K562 (cell line): ENCODE data around the gene AKT3. TPM values are rescaled to one million over a fixed set of nuclear protein-coding genes. Genes with fewer than 3 reads are reported as not detected.
A peak's percentile ranks its signal among the peaks of the same experiment; 100 is the strongest.

Source experiments
- ATAC-seq: fragments of 200-7000 bp; cut with Tn5 transposase; 3 replicates; pipeline ENCODE4 v1.9.1; 2020; ENCODE audit warnings: moderate library complexity
- BruUV-seq: library from RNA; stranded (reverse); fragments of 400-500 nt; replicated peaks from 2 replicates; lab custom pipeline; 2021; lab: Mats Ljungman, UMichigan
- CTCF ChIA-PET: fragments of 300-600 bp; formaldehyde crosslinking; extraction: SDS; loops from one replicate; lab custom pipeline; 2021; ENCODE audit warnings: low intra/inter-chr PET ratio; lab: Yijun Ruan, JAX
- POLR2A ChIA-PET: fragments of 300-600, 350-650 bp; sonication (Branson Sonifier 250); formaldehyde crosslinking; extraction: SDS; loops from one replicate; lab custom pipeline; 2021; ENCODE audit warnings: antibody characterized with exemption, inconsistent platforms; lab: Yijun Ruan, JAX
- DNase-seq, 4 experiments: peaks; one replicate each; pipeline versions ENCODE4 v3.0.0 to v3.0.0-alpha.2; 2011 to 2018; ENCODE audit warnings: low spot score in 3 of 4, mixed read lengths in 3 of 4; ENCODE audit errors: extremely low read depth in 1 of 4
- FAIRE-seq: peaks from 2 replicates; lab custom pipeline; 2011; peaks lifted over from hg19 to GRCh38; lab: Jason Lieb, UNC
- H2AFZ ChIP-seq: 2 replicates; pipeline ENCODE4 v1.6.0; 2011; ENCODE audit warnings: low read depth, low read length, control low read depth, inconsistent platforms
- H3K27ac ChIP-seq: fragments of 200-600 bp; 3 replicates; pipeline ENCODE4 v1.8.0; 2011; ENCODE audit warnings: low read depth, mild to moderate bottlenecking, control low read depth, inconsistent platforms, low read length, moderate library complexity, mixed read lengths; ENCODE audit errors: extremely low read depth
- H3K27me3 ChIP-seq, 2 experiments: fragments of 300-600 bp in 1 of 2; 2 replicates in 1 of 2; 3 replicates in 1 of 2; pipeline versions ENCODE4 v1.6.0 to v1.8.0; 2011; ENCODE audit warnings: inconsistent platforms in 2 of 2, low read length in 2 of 2, mild to moderate bottlenecking in 1 of 2, mixed read lengths in 1 of 2, moderate library complexity in 1 of 2; ENCODE audit not compliant: control insufficient read depth in 2 of 2, insufficient read depth in 2 of 2
- H3K36me3 ChIP-seq: fragments of 300-600 bp; 3 replicates; pipeline ENCODE4 v1.8.0; 2011; ENCODE audit warnings: mild to moderate bottlenecking, low read length, inconsistent platforms; ENCODE audit not compliant: control insufficient read depth, insufficient read depth
- H3K4me1 ChIP-seq, 2 experiments: fragments of 200-600 bp in 1 of 2; replicated peaks in 1 of 2; 2 replicates in 1 of 2; 3 replicates in 1 of 2; pipeline versions ENCODE4 v1.5.1 to v1.8.0; 2011; ENCODE audit warnings: inconsistent platforms in 2 of 2, low read length in 2 of 2, mild to moderate bottlenecking in 1 of 2, mixed read lengths in 1 of 2, moderate library complexity in 1 of 2; ENCODE audit not compliant: control insufficient read depth in 2 of 2, insufficient read depth in 2 of 2
- H3K4me2 ChIP-seq: 2 replicates; pipeline ENCODE4 v1.6.1; 2011; ENCODE audit warnings: low read length, control low read depth, inconsistent platforms, mixed read lengths; ENCODE audit not compliant: insufficient read depth
- H3K4me3 ChIP-seq: fragments of 200-600 bp; sonication (generic), shearing (Covaris generic); 2 replicates; pipeline ENCODE4 v1.5.1; 2016; ENCODE audit warnings: control low read depth, inconsistent platforms
- H3K79me2 ChIP-seq: fragments of 200-600 bp; 3 replicates; pipeline ENCODE4 v1.8.0; 2011; ENCODE audit warnings: low read length, inconsistent platforms; ENCODE audit not compliant: control insufficient read depth, insufficient read depth
- H3K9ac ChIP-seq, 2 experiments: 2 replicates each; pipeline versions ENCODE4 v1.6.0 to v1.6.1; 2011; ENCODE audit warnings: low read depth in 2 of 2, low read length in 2 of 2, control low read depth in 1 of 2, inconsistent platforms in 1 of 2, mild to moderate bottlenecking in 1 of 2, mixed read lengths in 1 of 2; ENCODE audit not compliant: insufficient read depth in 1 of 2
- H3K9me1 ChIP-seq: one replicate; pipeline ENCODE4 v1.6.0; 2011; ENCODE audit warnings: inconsistent platforms, mild to moderate bottlenecking, low read length, moderate library complexity; ENCODE audit not compliant: control insufficient read depth, insufficient read depth
- H3K9me3 ChIP-seq: replicated peaks from 2 replicates; pipeline ENCODE4 v1.5.1; 2011; ENCODE audit warnings: low read depth, low read length, inconsistent platforms; ENCODE audit not compliant: control insufficient read depth, insufficient read depth
- H4K20me1 ChIP-seq: replicated peaks from 2 replicates; pipeline ENCODE4 v1.6.1; 2011; ENCODE audit warnings: low read length, inconsistent platforms, mixed read lengths; ENCODE audit not compliant: control insufficient read depth, insufficient read depth
- CHCHD3 ChIP-seq: fragments of 250-450 bp; sonication (Bioruptor Pico); IDR thresholded peaks from 2 replicates; pipeline ENCODE4 v2.1.2; 2022; ENCODE audit warnings: mild to moderate bottlenecking
- DIDO1 ChIP-seq: fragments of 450-650 bp; IDR thresholded peaks from 2 replicates; pipeline ENCODE4 v1.6.1; 2016; ENCODE audit warnings: low read depth, missing biosample characterization, missing genetic modification characterization
- ELF1 ChIP-seq: fragments of 200-800 bp; sonication (Bioruptor generic); IDR thresholded peaks from 2 replicates; pipeline ENCODE4 v1.6.1; 2016; ENCODE audit warnings: missing genetic modification characterization, missing compliant biosample characterization
- KDM2B ChIP-seq: fragments of 250-450 bp; sonication (Bioruptor Pico); IDR thresholded peaks from 2 replicates; pipeline ENCODE4 v1.8.0; 2021; ENCODE audit warnings: mild to moderate bottlenecking, moderate library complexity
- NR1H2 ChIP-seq: sonication (generic); formaldehyde crosslinking; IDR thresholded peaks from 2 replicates; pipeline ENCODE4 v1.4.0; 2020; ENCODE audit warnings: mild to moderate bottlenecking, missing genetic modification reagents
- ZBTB34 ChIP-seq: fragments of 250-450 bp; sonication (Bioruptor Pico); IDR thresholded peaks from 2 replicates; pipeline ENCODE4 v1.8.0; 2021; ENCODE audit warnings: mild to moderate bottlenecking, moderate library complexity
- ZNF3 ChIP-seq: fragments of 250-450 bp; sonication (Bioruptor Pico); IDR thresholded peaks from 2 replicates; pipeline ENCODE4 v1.5.0; 2021; ENCODE audit warnings: mild to moderate bottlenecking, moderate library complexity
- ZNF445 ChIP-seq: fragments of 250-450 bp; sonication (Bioruptor Pico); IDR thresholded peaks from 2 replicates; pipeline ENCODE4 v1.4.0; 2020; ENCODE audit warnings: low read depth, mild to moderate bottlenecking, moderate library complexity
- ZNF511 ChIP-seq: sonication (generic); formaldehyde crosslinking; IDR thresholded peaks from 2 replicates; pipeline ENCODE4 v1.8.0; 2022; ENCODE audit warnings: mild to moderate bottlenecking, missing genetic modification reagents
- ZNF785 ChIP-seq: fragments of 250-450 bp; sonication (Bioruptor Pico); IDR thresholded peaks from 2 replicates; pipeline ENCODE4 v1.4.0; 2020; ENCODE audit warnings: mild to moderate bottlenecking
- WGBS: fragments of 100-300 bp; shearing (Covaris generic); methylation state at CpG from one replicate; pipeline ENCODE4 v1.1.6; 2016; ENCODE audit warnings: low coverage, mixed read lengths; ENCODE audit not compliant: insufficient coverage; ENCODE audit errors: missing lambda C conversion rate; 5-methylcytosine and 5-hydroxymethylcytosine counted together
- in situ Hi-C: fragments of 300-500 bp; cut with MboI; formaldehyde crosslinking; loops from 4 replicates; pipeline ENCODE4 v1.15.0; 2018; ENCODE audit warnings: inconsistent platforms, mixed read lengths
- intact Hi-C: fragments of 100-400 bp; cut with micrococcal nuclease; formaldehyde crosslinking; loops from 2 replicates; pipeline ENCODE4 v1.14.2; 2022
- polyA plus RNA-seq, 8 experiments: library from polyadenylated mRNA; depleted of rRNA in 4 of 8; stranded (reverse) in 5 of 8; unstranded in 3 of 8; fragments of >200 nt; fragmentation: Nextera tagmentation in 2 of 8; fragmentation: Illumina TruSeq in 1 of 8; extraction: Ambion mirVana in 2 of 8; extraction: Trizol in 1 of 8; gene quantifications; 2 replicates each; pipeline versions ENCODE4 v1.2.1 to v1.2.3, GENCODE V29; 2011 to 2014; ENCODE audit warnings: inconsistent platforms in 1 of 8, missing spikeins in 1 of 8
- total RNA-seq, 7 experiments: library from RNA; depleted of rRNA in 6 of 7; stranded (reverse); fragments of >200 nt in 6 of 7; fragmentation: Illumina TruSeq in 2 of 7; extraction: Trizol in 2 of 7; gene quantifications; 2 replicates each; pipeline versions ENCODE4 v1.2.1 to v1.2.3, GENCODE V29; 2011 to 2021; ENCODE audit warnings: low replicate concordance in 1 of 7
- TF ChIP-seq, protein P1 (sequence below): fragments of 450-650 bp; IDR thresholded peaks from 2 replicates; pipeline ENCODE4 v1.6.1; 2016; ENCODE audit warnings: low read depth, mild to moderate bottlenecking, moderate library complexity

The AKT3 gene
- total and polyA plus RNA-seq, 9 of the 15 experiments (the other 6 are each of a cell fraction or from before 2014, with no cell fraction given), result 0.04 to 0.54 (median 0.18) TPM; not detected in 1

GRCh38 chr1:243513726-243514491 is 336.1 kb downstream of the AKT3 start:
- ATAC-seq, result no peak; the same call in 2 of the 3 replicates
- FAIRE-seq, result peak; percentile 52

More at GRCh38 chr1:243513726-243514491, 336.1 kb downstream of the AKT3 start:
- H3K4me3 ChIP-seq, result no peak overlapping the region
- H3K27me3 ChIP-seq, result peaks cover 12 to 23% of the 10 kb centered on the region in 2 experiments; a peak in 4 of 5 replicates
- H3K9ac ChIP-seq, result no peak overlapping the region
- DNase-seq, result no peak
- in situ Hi-C loops, result no loop called here
- no peaks in the 10 kb centered on the region for H3K79me2 ChIP-seq
- POLR2A ChIA-PET, result interaction anchor here (0.7 to 1.6 kb wide), 3 partner anchors 10 to 572 kb away, joined by 3 to 4 read pairs (median 3); no protein-coding TSS in a partner anchor
- CTCF ChIA-PET, result no interaction called here
- H3K4me2 ChIP-seq, result no peak overlapping the region
- H3K9me1 ChIP-seq, result no peaks in the 10 kb centered on the region
- no peak overlapping the region for H3K27ac ChIP-seq
- no TSS peak for BruUV-seq
- H3K4me1 ChIP-seq, result no peaks in the 10 kb centered on the region
- intact Hi-C loops, result no loop called here
- TF ChIP-seq DIDO1 (tag), result no peak
- TF ChIP-seq ZNF511 (CRISPR knock-in tag), result no peak
- TF ChIP-seq ZNF3 (CRISPR knock-in tag), result no peak
- TF ChIP-seq ZNF785 (CRISPR knock-in tag), result no peak
- TF ChIP-seq CHCHD3 (CRISPR knock-in tag), result no peak
- 0 out of 2 replicates have a peak, but pooled peaks have one; percentile 20 for TF ChIP-seq KDM2B (CRISPR knock-in tag)
- TF ChIP-seq ZBTB34, result no peak
- TF ChIP-seq ZNF445 (CRISPR knock-in tag), result no peak
- TF ChIP-seq, protein P1, sequence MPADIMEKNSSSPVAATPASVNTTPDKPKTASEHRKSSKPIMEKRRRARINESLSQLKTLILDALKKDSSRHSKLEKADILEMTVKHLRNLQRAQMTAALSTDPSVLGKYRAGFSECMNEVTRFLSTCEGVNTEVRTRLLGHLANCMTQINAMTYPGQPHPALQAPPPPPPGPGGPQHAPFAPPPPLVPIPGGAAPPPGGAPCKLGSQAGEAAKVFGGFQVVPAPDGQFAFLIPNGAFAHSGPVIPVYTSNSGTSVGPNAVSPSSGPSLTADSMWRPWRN, result 0 out of 2 replicates have a peak, but pooled peaks have one; percentile 12
- TF ChIP-seq ELF1 (tag), result no peak
- no peak for TF ChIP-seq NR1H2
- TF ChIP-seq, all 486 proteins: peak for 2
- under 1% methylated on average over 7 of the region's 7 CpGs for WGBS
- H2AFZ ChIP-seq, result no peak overlapping the region
- H3K9me3 ChIP-seq, result no peaks in the 10 kb centered on the region
- no peaks in the 10 kb centered on the region for H3K36me3 ChIP-seq
- H4K20me1 ChIP-seq, result no peaks in the 10 kb centered on the region
